Motor neuron (in vitro differentiated cells): Measurements from ENCODE around the gene ABCA2. TPM values are rescaled to one million over a fixed set of nuclear protein-coding genes. Genes with fewer than 3 reads are reported as not detected.

Experiments
- ATAC-seq, 8 experiments: fragments of 200-7000 bp; cut with Tn5 transposase; replicated peaks in 6 of 8; 2 replicates each; pipeline ENCODE4 v1.8.0; 2021; ENCODE audit warnings: mild to moderate bottlenecking in 8 of 8, moderate library complexity in 8 of 8
- H3K27ac ChIP-seq, 2 donors: fragments of 250-450 bp; sonication (Bioruptor Pico); 2 replicates each; pipeline ENCODE4 v1.9.0; 2021; ENCODE audit warnings: antibody characterized with exemption in 2 of 2, mild to moderate bottlenecking in 2 of 2, moderate library complexity in 1 of 2
- H3K4me1 ChIP-seq, 2 donors: fragments of 250-450 bp; sonication (Bioruptor Pico); replicated peaks in 1 of 2; 2 replicates each; pipeline ENCODE4 v1.6.1; 2021; ENCODE audit warnings: antibody characterized with exemption in 2 of 2, mild to moderate bottlenecking in 2 of 2, moderate library complexity in 1 of 2
- H3K4me3 ChIP-seq, 5 donors: fragments of 250-450 bp; sonication (Bioruptor Pico); 2 replicates each; pipeline ENCODE4 v1.9.0; 2021; ENCODE audit warnings: antibody characterized with exemption in 5 of 5, mild to moderate bottlenecking in 5 of 5, moderate library complexity in 4 of 5
- WGBS, 10 experiments: fragments of 450-650 bp; shearing (Covaris generic); methylation state at CpG; one replicate each; pipeline ENCODE4 v1.0.0; 2022; 5-methylcytosine and 5-hydroxymethylcytosine counted together
- in situ Hi-C, 9 experiments: fragments of 400-800 bp; cut with MboI; loops; one replicate each; pipeline ENCODE4 v1.15.0; 2021; ENCODE audit warnings: low sequenced_read_pairs in 9 of 9, low pct_unique_long_range_greater_than_20kb in 2 of 9; ENCODE audit not compliant: unreplicated experiment in 9 of 9
- total RNA-seq, 8 experiments: library from RNA; unstranded; fragments of 300-600 nt; gene quantifications; 2 replicates each; pipeline versions ENCODE4 v1.2.3 to v1.2.4, GENCODE V29; 2022

The ABCA2 gene
- total RNA-seq, result 10 to 100 TPM in 7 of 8 experiments, 1 to 10 TPM in 1; 8.1 to 27.9 (median 18.0) TPM

- Histone ChIP-seq H3K4me1 (peaks cover 41 to 46% of the 10 kb centered on the region in 2 donors), H3K4me3 (peak within 1 kb of the TSS; percentile 45 to 59 (median 47)), H3K27ac (peak within 1 kb of the TSS; percentile 47 to 86)
- ATAC-seq, result peak; percentile 42 to 73 (median 68)
- in situ Hi-C loops, result loop anchor here in 7 of 9 experiments (25.0 kb wide), 1 partner anchor 240 kb away; the partner anchor contains the start of genes CCDC183 (in 7 of the 7) and TMEM141 (in 7 of the 7)
- 0 to 70% (median 34%) methylated on average over 2 to 3 of the region's 95 CpGs; no CpG with 5 or more reads in 6 of the 10 experiments for WGBS, 10 experiments
Measured at GRCh38 chr9:137027369-137028262, at the start of gene ABCA2. Gene ABCA2, minus strand, starts transcription at chr9:137028237. Its CDS starts 97 bp downstream, at chr9:137028140.

- Histone ChIP-seq H3K4me1 (peaks cover 2 to 6% of the 10 kb centered on the region in 2 donors), H3K27ac (no peak within 1 kb of the TSS), H3K4me3 (peak within 1 kb of the TSS; percentile 19 to 68 (median 42))
- WGBS, 10 experiments, result 5 to 40% (median 30%) methylated on average over 1 to 4 of the region's 87 CpGs; no CpG with 5 or more reads in 7 of the 10 experiments
- in situ Hi-C loops, result no loop called here
- ATAC-seq, result peak; percentile 73 to 89 (median 76)
Measured at GRCh38 chr9:137077010-137077747, 49.1 kb upstream of the ABCA2 start, which contains the start of gene UAP1L1. Gene UAP1L1, plus strand, starts transcription at chr9:137077517. Its CDS starts 16 bp downstream, at chr9:137077533.

- Histone ChIP-seq H3K4me3 (peak overlapping the region in 3 of 5 donors; percentile 42 to 68 (median 45)), H3K27ac (no peak overlapping the region), H3K4me1 (peaks cover 4 to 7% of the 10 kb centered on the region in 2 donors)
- 68 to 100% (median 80%) methylated on average over 1 to 8 of the region's 15 CpGs; no CpG with 5 or more reads in 3 of the 10 experiments for WGBS, 10 experiments
- in situ Hi-C loops, result no loop called here
- no peak for ATAC-seq
Measured at GRCh38 chr9:137076636-137077009, 48.6 kb upstream of the ABCA2 start.

GRCh38 chr9:137075275-137075775 is 47.3 kb upstream of the ABCA2 start:
- no peak for ATAC-seq
- in situ Hi-C loops, result no loop called here
- Histone ChIP-seq H3K4me1 (peaks cover 13 to 16% of the 10 kb centered on the region in 2 donors), H3K4me3 (no peak overlapping the region), H3K27ac (no peak overlapping the region)
- WGBS, 10 experiments, result 59 to 92% (median 79%) methylated on average over 4 to 11 of the region's 12 CpGs; no CpG with 5 or more reads in 1 of the 10 experiments

- in situ Hi-C loops, result no loop called here
- ATAC-seq, result no peak
- 71 to 100% (median 83%) methylated on average over 1 to 7 of the region's 12 CpGs; no CpG with 5 or more reads in 4 of the 10 experiments for WGBS, 10 experiments
- Histone ChIP-seq H3K4me3 (no peak overlapping the region), H3K4me1 (peaks cover 13 to 16% of the 10 kb centered on the region in 2 donors), H3K27ac (no peak overlapping the region)
Measured at GRCh38 chr9:137074657-137075274, 46.7 kb upstream of the ABCA2 start.

- peaks cover 13 to 16% of the 10 kb centered on the region in 2 donors for H3K4me1 ChIP-seq
- in situ Hi-C loops, result no loop called here
- H3K4me3 ChIP-seq, result no peak overlapping the region
- no peak overlapping the region for H3K27ac ChIP-seq
- 80 to 100% (median 89%) methylated on average over 1 to 7 of the region's 8 CpGs; no CpG with 5 or more reads in 6 of the 10 experiments for WGBS, 10 experiments
- no peak for ATAC-seq
Measured at GRCh38 chr9:137073992-137074399, 46.0 kb upstream of the ABCA2 start.

GRCh38 chr9:137071282-137071681 is 43.2 kb upstream of the ABCA2 start:
- WGBS, 10 experiments, result 60 to 80% methylated on average over 1 of the region's 2 CpGs; no CpG with 5 or more reads in 8 of the 10 experiments
- Histone ChIP-seq H3K27ac (peak overlapping the region; percentile 61 to 88), H3K4me3 (peak overlapping the region in 3 of 5 donors; percentile 46 to 58 (median 51)), H3K4me1 (peaks cover 11 to 15% of the 10 kb centered on the region in 2 donors)
- no peak for ATAC-seq
- in situ Hi-C loops, result no loop called here

GRCh38 chr9:137070906-137071275 is 42.9 kb upstream of the ABCA2 start:
- 0 to 10% methylated on average over 1 to 2 of the region's 6 CpGs; no CpG with 5 or more reads in 8 of the 10 experiments for WGBS, 10 experiments
- peak overlapping the region; percentile 61 to 88 for H3K27ac ChIP-seq
- peak overlapping the region; percentile 38 to 58 (median 46) for H3K4me3 ChIP-seq
- in situ Hi-C loops, result no loop called here
- H3K4me1 ChIP-seq, result peaks cover 11 to 15% of the 10 kb centered on the region in 2 donors
- peak; percentile 7 to 81 (median 72) for ATAC-seq

GRCh38 chr9:137070201-137070905 is 42.3 kb upstream of the ABCA2 start, which contains the start of gene SAPCD2:
Gene SAPCD2, minus strand, starts transcription at chr9:137070557. Its CDS starts 97 bp downstream, at chr9:137070460.
- ATAC-seq, result peak; percentile 89 to 97 (median 92)
- H3K27ac ChIP-seq, result peak within 1 kb of the TSS; percentile 61 to 88
- in situ Hi-C loops, result no loop called here
- peaks cover 11 to 15% of the 10 kb centered on the region in 2 donors for H3K4me1 ChIP-seq
- WGBS, 10 experiments, result 0 to 7% methylated on average over 1 to 14 of the region's 74 CpGs; no CpG with 5 or more reads in 8 of the 10 experiments
- H3K4me3 ChIP-seq, result peak within 1 kb of the TSS; percentile 38 to 58 (median 46)

GRCh38 chr9:137069508-137070091 is 41.6 kb upstream of the ABCA2 start:
- Histone ChIP-seq H3K4me3 (peak overlapping the region; percentile 38 to 58 (median 46)), H3K27ac (no peak overlapping the region), H3K4me1 (peaks cover 11 to 15% of the 10 kb centered on the region in 2 donors)
- WGBS, 10 experiments, result 0 to 20% (median 5%) methylated on average over 1 to 11 of the region's 52 CpGs; no CpG with 5 or more reads in 6 of the 10 experiments
- peak in 4 of 8 experiments; percentile 2 to 27 (median 4) for ATAC-seq
- in situ Hi-C loops, result no loop called here
